Measurements from ENCODE around the gene NUDT3.
"Not testable (repeated sequence)": the region's sequence is repeated elsewhere in the genome, so short reads cannot be mapped to it uniquely, and the experiment has no call there.

The NUDT3 gene

GRCh38 chr6:34370361-34370760 lies 22.1 kb downstream of the NUDT3 start:
- DNase-seq (ENCODE audit: low spot score): no peak

- DNase-seq (ENCODE audit: low spot score): no peak
These were observed 23.1 kb downstream of the NUDT3 start for GRCh38 chr6:34369385-34369784.

- no peak for DNase-seq (ENCODE audit: low spot score)
These were observed 25.9 kb downstream of the NUDT3 start for GRCh38 chr6:34366639-34366921.

- DNase-seq (ENCODE audit: low spot score): not testable (repeated sequence)
These were observed 26.5 kb downstream of the NUDT3 start for GRCh38 chr6:34365781-34366638.

- not testable (repeated sequence) for DNase-seq (ENCODE audit: low spot score)
These were observed 28.8 kb downstream of the NUDT3 start for GRCh38 chr6:34363681-34364075.

GRCh38 chr6:34362909-34363680 lies 29.4 kb downstream of the NUDT3 start:
- peak; percentile 48 for DNase-seq (ENCODE audit: low spot score)

DNA sequence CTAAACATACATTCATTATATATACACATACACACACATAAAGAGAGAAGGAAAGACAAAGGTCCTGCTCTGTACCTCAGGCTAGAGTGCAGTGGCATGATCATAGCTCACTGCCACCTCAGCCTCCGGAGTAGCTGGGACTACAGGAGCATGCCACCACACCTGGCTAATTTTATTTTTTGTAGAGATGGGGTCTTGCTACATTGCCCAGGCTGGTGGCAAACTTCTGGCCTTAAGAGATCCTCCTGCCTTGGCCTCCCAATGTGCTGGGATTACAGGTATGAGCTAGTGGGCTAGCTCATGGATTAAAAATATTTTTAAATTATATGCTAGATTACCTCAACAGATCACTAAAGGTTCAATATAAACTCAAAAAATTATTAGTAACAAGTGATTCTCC lies 30.3 kb downstream of the NUDT3 start:
- no peak for DNase-seq (ENCODE audit: low spot score)

DNA sequence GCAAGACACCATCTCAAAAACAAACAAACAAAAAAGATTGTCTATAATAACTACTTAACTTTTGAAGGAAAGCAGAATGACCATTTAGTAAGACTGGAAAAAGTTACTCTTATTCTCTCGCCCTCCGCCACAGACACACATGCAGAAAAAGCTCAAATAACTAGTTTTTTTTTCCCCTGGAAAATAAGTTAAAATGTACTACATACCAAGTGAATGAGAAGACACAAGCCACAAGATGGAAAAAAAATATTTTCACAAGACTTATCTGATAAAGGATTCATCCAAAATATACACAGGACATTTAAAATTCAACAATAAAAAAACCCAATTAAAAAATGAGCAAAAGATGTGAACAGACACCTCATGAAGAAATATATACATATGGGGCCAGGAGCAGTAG lies 31.9 kb downstream of the NUDT3 start:
- no peak for DNase-seq (ENCODE audit: low spot score)

DNA sequence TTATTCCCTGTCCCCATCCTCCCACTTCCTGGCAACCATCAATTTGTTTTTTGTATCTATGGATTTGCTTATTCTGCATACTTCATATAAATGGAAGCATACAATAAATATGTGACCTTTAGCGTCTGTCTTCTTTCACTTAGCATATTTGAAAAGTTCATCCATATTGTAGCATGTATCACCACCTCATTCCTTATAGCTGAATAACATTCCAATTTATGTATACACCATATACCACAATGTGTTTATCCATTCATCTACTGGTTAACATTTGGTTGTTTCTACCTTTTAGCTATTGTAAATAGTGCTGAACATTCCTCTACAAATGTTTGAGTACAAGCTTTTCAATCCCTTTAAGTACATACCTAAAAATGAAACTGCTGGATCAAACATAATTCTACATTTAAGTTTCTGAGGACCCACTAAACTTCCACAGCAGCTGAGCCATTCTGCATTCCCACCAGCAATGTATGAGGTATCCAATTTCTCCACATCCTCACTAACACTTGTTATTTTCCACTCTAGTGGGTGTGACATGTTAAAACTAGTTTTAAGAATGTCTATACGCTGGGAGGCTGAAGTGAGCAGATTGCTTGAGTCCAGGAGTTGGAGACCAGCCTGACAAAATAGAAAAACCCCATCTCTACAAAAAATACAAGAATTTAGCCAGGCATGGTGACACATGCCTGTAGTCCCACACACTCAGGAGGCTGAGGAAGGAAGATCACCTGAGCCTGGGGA lies 32.9 kb downstream of the NUDT3 start:
- no peak for DNase-seq (ENCODE audit: low spot score)

GRCh38 chr6:34358389-34358905 lies 34.0 kb downstream of the NUDT3 start:
- DNase-seq (ENCODE audit: low spot score): no peak

GRCh38 chr6:34357937-34358336 lies 34.5 kb downstream of the NUDT3 start:
- DNase-seq (ENCODE audit: low spot score): no peak

- DNase-seq (ENCODE audit: low spot score): no peak
These were observed 36.6 kb downstream of the NUDT3 start for GRCh38 chr6:34355889-34356288.

DNA sequence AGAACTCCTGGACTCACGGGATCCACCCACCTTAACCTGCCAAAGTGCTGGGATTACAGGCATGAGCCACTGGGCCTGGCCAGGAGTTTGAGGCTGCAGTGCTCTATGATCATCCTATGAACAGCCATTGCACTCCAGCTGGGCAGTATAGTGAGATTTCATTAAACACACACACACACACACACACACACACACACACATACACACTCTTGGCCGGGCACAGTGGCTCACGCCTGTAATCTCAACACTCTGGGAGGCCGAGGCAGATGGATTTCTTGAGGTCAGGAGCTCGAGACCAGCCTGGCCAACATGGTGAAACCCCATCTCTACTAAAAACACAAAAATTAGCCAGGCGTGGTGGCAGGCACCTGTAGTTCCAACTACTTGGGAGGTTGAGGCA lies 38.2 kb downstream of the NUDT3 start:
- not testable (repeated sequence) for DNase-seq (ENCODE audit: low spot score)

GRCh38 chr6:34353530-34353929 lies 38.9 kb downstream of the NUDT3 start:
- not testable (repeated sequence) for DNase-seq (ENCODE audit: low spot score)

DNA sequence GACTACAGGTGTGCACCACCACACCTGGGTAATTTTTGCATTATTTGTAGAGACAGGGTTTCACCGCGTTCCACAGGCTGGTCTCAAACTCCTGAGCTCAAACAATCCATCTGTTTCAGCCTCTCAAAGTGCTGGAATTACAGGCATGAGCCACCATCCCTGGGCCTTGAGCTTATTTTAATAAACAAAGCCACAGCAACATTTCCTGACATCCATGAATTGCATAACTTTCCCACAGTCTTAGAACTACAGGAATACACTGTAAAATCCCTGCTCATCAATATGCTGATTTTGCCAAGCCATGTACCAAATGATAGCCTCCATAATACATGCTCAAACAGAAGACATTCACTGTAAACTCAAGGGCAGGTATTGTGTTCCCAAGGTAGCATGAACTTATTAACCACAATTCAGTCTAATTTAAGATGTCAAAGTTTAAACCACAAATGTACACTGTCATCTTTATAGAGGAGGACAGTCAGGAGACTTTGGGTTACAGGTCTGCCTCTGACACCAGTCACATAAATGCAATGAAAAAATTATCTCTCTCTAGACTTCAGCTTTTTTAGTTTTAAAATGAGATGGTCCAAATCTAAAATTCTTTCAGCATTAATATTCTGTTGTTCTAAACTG lies 40.0 kb downstream of the NUDT3 start:
- no peak for DNase-seq (ENCODE audit: low spot score)

DNA sequence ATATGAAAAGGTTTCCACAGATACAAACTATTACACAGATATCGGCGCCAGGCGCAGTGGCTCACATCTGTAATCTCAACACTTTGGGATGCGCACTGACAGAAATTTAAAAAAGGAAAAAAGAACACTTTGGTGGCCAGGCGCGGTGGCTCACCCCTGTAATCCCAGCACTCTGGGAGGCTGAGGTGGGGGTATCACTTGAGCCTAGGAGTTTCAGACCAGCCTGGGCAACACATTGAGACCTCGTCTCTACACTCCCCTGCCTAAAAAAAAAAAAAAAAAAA lies 41.6 kb downstream of the NUDT3 start:
- DNase-seq (ENCODE audit: low spot score): no peak

DNA sequence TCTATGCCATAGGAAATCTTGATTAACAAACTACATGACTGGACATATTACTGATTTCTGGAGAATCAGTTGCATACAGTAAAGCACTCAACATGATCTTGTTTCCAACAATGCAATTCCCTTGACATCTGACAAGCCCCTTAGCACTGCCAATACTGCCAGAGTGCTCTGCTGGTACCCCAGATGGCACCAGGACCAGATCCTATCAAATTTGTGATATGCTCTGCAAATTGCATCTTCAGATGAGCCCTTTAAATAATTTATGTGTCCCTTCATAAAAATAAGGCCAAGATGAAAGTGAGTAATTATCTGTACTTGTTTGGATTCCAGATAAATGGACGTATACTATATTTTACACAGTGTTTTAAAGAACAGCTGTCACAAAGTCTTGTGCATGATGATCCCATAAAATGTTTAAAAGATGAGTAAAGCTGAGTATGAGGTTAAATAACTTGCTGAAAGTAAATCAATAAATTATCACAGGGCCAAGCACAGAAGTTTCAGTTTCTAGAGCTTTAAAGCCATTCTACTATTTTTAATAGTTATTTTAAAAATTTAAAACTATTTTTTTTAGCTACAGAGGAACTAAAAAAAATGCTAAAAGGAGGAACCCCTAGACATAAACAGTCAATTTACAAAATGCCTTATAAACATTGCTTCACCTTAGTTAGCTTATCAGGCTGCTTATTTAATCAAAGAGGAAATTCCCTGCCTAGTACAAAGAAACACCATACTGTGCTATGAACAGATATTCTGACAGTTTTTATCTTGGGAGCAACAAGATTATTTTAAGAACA lies 42.1 kb downstream of the NUDT3 start:
- DNase-seq (ENCODE audit: low spot score): no peak

DNA sequence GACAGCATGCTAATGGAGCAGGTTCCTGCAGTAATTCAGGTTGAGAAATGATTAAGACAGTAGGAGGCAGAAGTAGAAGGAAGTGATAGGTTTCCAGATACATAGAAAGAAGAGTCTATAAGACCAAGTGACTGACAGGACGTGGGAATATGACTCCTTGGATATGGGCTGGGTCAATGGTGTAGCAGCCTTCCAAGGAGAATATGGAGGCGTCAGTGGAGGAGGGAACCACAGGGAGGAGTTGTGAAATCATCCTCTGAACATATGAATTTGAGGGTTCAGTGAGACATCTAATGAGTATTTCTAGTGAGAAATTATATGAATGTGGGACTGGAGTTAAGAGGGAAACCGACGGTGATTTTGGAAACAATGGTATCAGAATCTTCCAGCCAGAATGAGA lies 43.3 kb downstream of the NUDT3 start:
- DNase-seq (ENCODE audit: low spot score): no peak

DNA sequence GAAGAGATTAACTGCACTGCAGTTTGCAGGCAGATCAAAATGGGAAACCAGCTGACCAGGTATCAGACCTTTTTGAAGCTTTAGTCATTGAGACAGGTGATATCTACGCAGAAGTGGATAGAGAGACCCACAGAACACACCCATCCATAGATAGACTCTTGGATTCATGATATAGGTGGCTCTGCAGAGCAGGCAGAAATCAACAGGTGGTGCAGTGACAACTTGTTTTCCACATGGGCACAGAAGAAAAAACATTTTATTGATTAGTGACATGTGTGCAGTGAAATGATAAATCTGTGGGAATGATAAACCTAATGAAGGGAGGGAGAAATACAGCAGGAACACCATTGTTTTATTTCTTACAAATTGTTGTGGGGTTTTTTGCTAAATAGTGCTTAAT lies 45.2 kb downstream of the NUDT3 start:
- no peak for DNase-seq (ENCODE audit: low spot score)

DNA sequence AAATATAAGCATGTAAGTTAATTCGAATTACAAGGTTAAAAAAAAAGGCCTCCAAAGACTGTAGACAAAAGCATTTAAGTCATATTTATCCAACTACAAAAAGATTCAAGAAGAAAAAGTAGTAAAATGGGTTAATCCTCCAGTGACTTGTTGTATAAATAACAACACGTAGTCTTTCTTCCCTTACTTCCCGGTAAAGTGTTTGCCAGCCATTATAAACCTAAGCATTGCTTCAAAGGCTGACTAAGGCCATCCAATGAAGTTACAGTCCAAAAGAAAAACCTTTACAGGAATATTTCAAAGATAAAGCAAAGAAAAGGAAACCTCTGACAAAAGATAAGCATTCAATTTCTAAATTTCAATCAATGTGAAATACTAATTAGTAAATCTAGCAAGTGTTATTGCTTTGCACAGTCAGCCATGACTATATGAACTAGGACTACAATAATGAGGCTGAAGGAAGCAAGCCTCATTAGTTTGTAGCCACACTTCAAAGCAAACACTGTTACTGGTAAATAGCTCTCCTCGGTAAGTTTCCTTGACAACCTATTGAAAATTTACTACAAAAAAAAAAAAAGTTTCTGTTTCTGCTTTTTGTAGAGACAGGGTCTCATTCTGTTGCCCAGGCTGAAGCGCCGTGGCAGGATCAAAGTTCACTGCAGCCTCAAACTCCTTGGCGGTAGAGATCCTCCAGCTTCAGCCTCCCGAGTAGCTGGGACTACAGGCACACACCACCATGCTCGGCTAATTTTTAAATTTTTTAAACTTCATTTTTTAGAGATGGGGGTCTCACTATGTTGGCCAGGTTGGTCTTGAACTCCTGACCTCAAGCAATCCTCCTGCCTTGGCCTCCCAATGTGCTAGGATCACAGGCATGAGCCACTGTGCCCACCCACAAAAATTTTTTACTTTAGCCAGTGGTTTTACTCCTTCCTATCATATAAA lies 46.0 kb downstream of the NUDT3 start:
- no peak for DNase-seq (ENCODE audit: low spot score)
